Gastrocnemius medialis (tissue), 4 donors: ENCODE measurements around the gene PCDHA6. TPM values are rescaled to one million over a fixed set of nuclear protein-coding genes. Genes with fewer than 3 reads are reported as not detected.
"Not testable (repeated sequence)": the region's sequence is repeated elsewhere in the genome, so short reads cannot be mapped to it uniquely, and the experiment has no call there.

Source experiments
- ATAC-seq, 2 donors: fragments of 150-250 bp; one replicate each; pipeline ENCODE4 v1.9.1; 2016
- DNase-seq, 2 donors: peaks; one replicate each; pipeline ENCODE4 v3.0.0-alpha.2; 2019
- H3K27ac ChIP-seq, 4 donors: fragments of 200-600 bp; sonication (generic); 1 replicate in 1 of 4; 2 replicates in 3 of 4; pipeline ENCODE4 v1.5.1; 2016 to 2018; ENCODE audit warnings: mild to moderate bottlenecking in 2 of 4, moderate library complexity in 1 of 4
- H3K27me3 ChIP-seq, 3 donors: fragments of 200-600 bp; sonication (generic) in 2 of 3; 1 replicate in 1 of 3; 2 replicates in 2 of 3; pipeline versions ENCODE4 v1.5.1 to v1.6.0; 2016 to 2019; ENCODE audit warnings: mild to moderate bottlenecking in 1 of 3, moderate library complexity in 1 of 3
- H3K36me3 ChIP-seq, 2 donors: fragments of 200-600 bp; sonication (generic) in 1 of 2; one replicate each; pipeline ENCODE4 v1.5.1; 2017 to 2018
- H3K4me1 ChIP-seq, 2 donors: fragments of 200-600 bp; sonication (generic) in 1 of 2; one replicate each; pipeline ENCODE4 v1.5.1; 2016 to 2017; ENCODE audit warnings: mild to moderate bottlenecking in 2 of 2
- H3K4me3 ChIP-seq, 4 donors: fragments of 200-600 bp; sonication (generic) in 3 of 4; 1 replicate in 1 of 4; 2 replicates in 3 of 4; pipeline ENCODE4 v1.5.1; 2016 to 2019; ENCODE audit warnings: mild to moderate bottlenecking in 2 of 4
- H3K9me3 ChIP-seq, 3 donors: fragments of 200-600 bp; sonication (generic) in 2 of 3; 1 replicate in 1 of 3; 2 replicates in 2 of 3; pipeline ENCODE4 v1.5.1; 2016 to 2019
- POLR2A ChIP-seq, 2 donors: fragments of 450-650 bp; IDR thresholded peaks; one replicate each; pipeline ENCODE4 v1.6.1; 2017; ENCODE audit warnings: antibody characterized with exemption in 2 of 2, mild to moderate bottlenecking in 2 of 2, moderate library complexity in 2 of 2
- in situ Hi-C, 4 donors: fragments of 200-750 bp; cut with MboI; loops; one replicate each; pipeline versions ENCODE4 v1.15.0 to v1.8.0; 2017; ENCODE audit warnings: low sequenced_read_pairs in 4 of 4
- intact Hi-C: fragments of 100-400 bp; cut with DNase I; formaldehyde crosslinking; loops from one replicate; pipeline ENCODE4 v1.15.1; 2023; ENCODE audit warnings: low total_unique reads
- total RNA-seq, 4 donors: library from RNA; depleted of rRNA; stranded (reverse); fragments of >200 nt; gene quantifications; one replicate each; pipeline versions ENCODE4 v1.1.0 to v1.2.3, GENCODE V29; 2016
- TF ChIP-seq, protein P1 (sequence below), 5 experiments: fragments of 450-650 bp in 3 of 5; fragments of 200-600 bp in 2 of 5; sonication (generic) in 2 of 5; IDR thresholded peaks in 4 of 5; conservative IDR thresholded peaks in 1 of 5; 1 replicate in 4 of 5; 2 replicates in 1 of 5; pipeline ENCODE4 v1.5.1; 2016 to 2019; ENCODE audit warnings: antibody characterized with exemption in 5 of 5, mild to moderate bottlenecking in 3 of 5, moderate library complexity in 3 of 5

PCDHA6 gene
- total RNA-seq, 4 donors from 2014 or later = 0.10 to 0.19 TPM; not detected in 2

DNA sequence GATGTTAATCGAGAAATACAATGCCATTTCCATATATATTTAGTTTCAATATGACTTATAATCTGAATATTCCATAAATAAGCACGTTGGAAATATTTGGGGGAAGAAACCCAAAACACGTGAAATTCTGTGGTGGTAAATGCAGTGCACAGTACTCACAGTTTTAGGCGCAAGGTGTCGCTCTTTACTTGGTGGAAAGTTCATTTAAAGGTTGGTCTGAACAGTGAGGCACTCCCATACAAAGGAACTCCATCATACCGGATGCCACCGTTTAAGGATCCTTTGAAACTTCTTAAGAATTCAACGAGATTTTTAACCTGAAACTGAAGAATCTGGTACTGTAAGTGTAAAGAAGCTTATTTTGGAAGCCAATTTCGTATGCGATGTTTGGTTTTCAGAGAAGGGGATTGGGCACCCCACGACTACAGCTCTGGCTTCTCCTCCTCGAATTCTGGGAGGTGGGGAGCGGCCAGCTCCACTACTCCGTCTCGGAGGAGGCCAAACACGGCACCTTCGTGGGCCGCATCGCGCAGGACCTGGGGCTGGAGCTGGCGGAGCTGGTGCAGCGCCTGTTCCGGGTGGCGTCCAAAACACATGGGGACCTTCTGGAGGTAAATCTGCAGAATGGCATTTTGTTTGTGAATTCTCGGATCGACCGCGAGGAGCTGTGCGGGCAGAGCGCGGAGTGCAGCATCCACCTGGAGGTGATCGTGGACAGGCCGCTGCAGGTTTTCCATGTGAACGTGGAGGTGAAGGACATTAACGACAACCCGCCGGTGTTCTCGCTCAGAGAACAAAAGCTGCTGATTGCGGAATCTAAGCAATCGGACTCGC lies 41.2 kb downstream of the PCDHA6 start, which contains the start of gene PCDHA11:
TSS of gene PCDHA11 (plus strand) at position 237 of the 834 bp plus-strand sequence. CDS start at position 384, 147 bp downstream.
- H3K4me1 ChIP-seq = no peaks in the 10 kb centered on the region
- no peak within 1 kb of the TSS for H3K27ac ChIP-seq
- H3K4me3 ChIP-seq = peak within 1 kb of the TSS in 1 of 4 donors; percentile 10
- ATAC-seq (no peak), DNase-seq (no peak)
- H3K36me3 ChIP-seq = no peaks in the 10 kb centered on the region
- peaks cover 0 to 6% (median 0%) of the 10 kb centered on the region in 3 donors for H3K9me3 ChIP-seq
- H3K27me3 ChIP-seq = peaks cover 0 to 11% (median 0%) of the 10 kb centered on the region in 3 donors
- TF ChIP-seq, protein P1, sequence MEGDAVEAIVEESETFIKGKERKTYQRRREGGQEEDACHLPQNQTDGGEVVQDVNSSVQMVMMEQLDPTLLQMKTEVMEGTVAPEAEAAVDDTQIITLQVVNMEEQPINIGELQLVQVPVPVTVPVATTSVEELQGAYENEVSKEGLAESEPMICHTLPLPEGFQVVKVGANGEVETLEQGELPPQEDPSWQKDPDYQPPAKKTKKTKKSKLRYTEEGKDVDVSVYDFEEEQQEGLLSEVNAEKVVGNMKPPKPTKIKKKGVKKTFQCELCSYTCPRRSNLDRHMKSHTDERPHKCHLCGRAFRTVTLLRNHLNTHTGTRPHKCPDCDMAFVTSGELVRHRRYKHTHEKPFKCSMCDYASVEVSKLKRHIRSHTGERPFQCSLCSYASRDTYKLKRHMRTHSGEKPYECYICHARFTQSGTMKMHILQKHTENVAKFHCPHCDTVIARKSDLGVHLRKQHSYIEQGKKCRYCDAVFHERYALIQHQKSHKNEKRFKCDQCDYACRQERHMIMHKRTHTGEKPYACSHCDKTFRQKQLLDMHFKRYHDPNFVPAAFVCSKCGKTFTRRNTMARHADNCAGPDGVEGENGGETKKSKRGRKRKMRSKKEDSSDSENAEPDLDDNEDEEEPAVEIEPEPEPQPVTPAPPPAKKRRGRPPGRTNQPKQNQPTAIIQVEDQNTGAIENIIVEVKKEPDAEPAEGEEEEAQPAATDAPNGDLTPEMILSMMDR (IDR thresholded peaks at IDR 0.05 in 4 of 5, conservative IDR thresholded peaks at IDR 0.05 in 1 of 5) = no peak
- TF ChIP-seq POLR2A (IDR thresholded peaks at IDR 0.05) = no peak
- in situ Hi-C loops (no loop called here), intact Hi-C loops (no loop called here)

DNA sequence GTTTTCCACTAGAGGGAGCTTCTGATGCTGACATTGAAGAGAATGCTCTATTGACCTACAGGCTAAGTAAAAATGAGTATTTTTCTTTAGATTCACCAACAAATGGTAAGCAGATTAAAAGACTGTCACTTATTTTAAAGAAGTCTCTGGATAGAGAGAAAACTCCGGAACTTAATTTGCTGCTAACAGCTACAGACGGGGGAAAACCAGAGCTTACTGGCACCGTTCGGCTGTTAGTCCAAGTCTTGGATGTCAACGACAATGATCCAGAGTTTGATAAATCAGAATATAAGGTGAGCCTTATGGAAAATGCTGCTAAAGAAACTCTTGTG lies 41.8 kb downstream of the PCDHA6 start:
- Histone ChIP-seq H3K9me3 (peaks cover 0 to 6% (median 0%) of the 10 kb centered on the region in 3 donors), H3K27me3 (peaks cover 0 to 11% (median 0%) of the 10 kb centered on the region in 3 donors), H3K36me3 (no peaks in the 10 kb centered on the region), H3K4me1 (no peaks in the 10 kb centered on the region), H3K27ac (no peak overlapping the region), H3K4me3 (no peak overlapping the region)
- no peak for ATAC-seq
- DNase-seq = no peak
- in situ Hi-C loops (no loop called here), intact Hi-C loops (no loop called here)
- TF ChIP-seq, protein P1 (IDR thresholded peaks at IDR 0.05 in 4 of 5, conservative IDR thresholded peaks at IDR 0.05 in 1 of 5) = no peak
- TF ChIP-seq POLR2A (IDR thresholded peaks at IDR 0.05) = no peak

DNA sequence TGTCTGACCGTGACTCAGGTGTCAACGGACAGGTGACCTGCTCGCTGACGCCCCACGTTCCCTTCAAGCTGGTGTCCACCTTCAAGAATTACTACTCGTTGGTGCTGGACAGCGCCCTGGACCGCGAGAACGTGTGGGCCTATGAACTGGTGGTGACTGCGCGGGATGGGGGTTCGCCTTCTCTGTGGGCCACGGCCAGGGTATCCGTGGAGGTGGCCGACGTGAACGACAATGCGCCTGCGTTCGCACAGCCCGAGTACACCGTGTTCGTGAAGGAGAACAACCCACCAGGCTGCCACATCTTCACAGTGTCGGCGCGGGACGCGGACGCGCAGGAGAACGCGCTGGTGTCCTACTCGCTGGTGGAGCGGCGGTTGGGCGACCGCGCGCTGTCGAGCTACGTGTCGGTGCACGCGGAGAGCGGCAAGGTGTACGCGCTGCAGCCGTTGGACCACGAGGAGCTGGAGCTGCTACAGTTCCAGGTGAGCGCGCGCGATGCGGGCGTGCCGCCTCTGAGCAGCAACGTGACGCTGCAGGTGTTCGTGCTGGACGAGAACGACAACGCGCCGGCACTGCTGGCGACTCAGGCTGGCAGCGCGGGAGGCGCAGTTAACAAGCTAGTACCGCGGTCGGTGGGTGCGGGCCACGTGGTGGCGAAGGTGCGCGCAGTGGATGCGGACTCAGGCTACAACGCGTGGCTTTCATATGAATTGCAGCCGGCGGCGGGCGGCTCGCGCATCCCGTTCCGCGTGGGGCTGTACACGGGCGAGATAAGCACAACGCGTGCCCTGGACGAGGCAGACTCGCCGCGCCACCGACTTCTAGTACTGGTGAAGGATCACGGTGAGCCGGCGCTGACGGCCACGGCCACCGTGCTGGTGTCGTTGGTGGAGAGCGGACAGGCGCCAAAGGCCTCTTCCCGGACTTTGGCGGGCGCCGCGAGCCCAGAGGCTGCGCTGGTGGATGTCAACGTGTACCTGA lies 42.8 kb downstream of the PCDHA6 start:
- H3K27ac ChIP-seq = no peak overlapping the region
- in situ Hi-C loops = no loop called here
- intact Hi-C loops = no loop called here
- H3K4me1 ChIP-seq = no peaks in the 10 kb centered on the region
- H3K9me3 ChIP-seq = peaks cover 0 to 6% (median 0%) of the 10 kb centered on the region in 3 donors
- no peak overlapping the region for H3K4me3 ChIP-seq
- DNase-seq = no peak
- ATAC-seq = no peak
- TF ChIP-seq, protein P1 (IDR thresholded peaks at IDR 0.05 in 4 of 5, conservative IDR thresholded peaks at IDR 0.05 in 1 of 5) = no peak
- TF ChIP-seq POLR2A (IDR thresholded peaks at IDR 0.05) = no peak
- H3K36me3 ChIP-seq = no peaks in the 10 kb centered on the region
- peaks cover 0 to 15% (median 9%) of the 10 kb centered on the region in 3 donors for H3K27me3 ChIP-seq

DNA sequence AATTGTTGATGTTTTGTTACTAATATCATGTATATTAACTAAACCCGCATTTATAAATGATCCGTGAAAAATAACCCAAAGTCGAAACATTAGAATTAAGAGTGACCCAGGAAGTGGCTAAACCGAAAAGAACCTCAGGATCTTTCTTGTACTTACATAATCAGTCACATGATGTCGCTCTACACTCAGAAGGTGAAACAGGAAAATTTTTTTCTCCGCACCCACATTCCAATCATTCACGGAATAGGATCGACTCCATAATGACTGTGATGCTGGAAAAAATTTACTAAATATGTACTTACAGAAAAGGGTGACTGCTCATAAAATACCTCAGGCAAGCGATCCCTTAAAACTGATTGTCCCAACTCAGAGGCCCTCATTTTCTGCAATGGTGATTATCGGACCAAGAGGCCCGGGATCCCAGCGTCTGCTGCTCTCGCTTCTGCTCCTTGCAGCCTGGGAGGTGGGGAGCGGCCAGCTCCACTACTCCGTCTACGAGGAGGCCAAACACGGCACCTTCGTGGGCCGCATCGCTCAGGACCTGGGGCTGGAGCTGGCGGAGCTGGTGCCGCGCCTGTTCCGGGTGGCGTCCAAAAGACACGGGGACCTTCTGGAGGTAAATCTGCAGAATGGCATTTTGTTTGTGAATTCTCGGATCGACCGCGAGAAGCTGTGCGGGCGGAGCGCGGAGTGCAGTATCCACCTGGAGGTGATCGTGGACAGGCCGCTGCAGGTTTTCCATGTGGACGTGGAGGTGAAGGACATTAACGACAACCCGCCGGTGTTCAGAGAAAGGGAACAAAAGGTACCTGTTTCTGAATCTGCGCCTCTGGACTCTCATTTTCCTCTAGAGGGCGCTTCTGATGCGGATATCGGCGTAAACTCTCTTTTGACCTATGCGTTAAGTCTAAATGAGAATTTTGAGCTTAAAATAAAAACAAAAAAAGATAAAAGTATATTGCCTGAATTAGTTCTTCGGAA lies 47.6 kb downstream of the PCDHA6 start, which contains the start of gene PCDHA12:
TSS of gene PCDHA12 (plus strand) at position 224 of the 981 bp plus-strand sequence. CDS start at position 389, 165 bp downstream.
- intact Hi-C loops = no loop called here
- peaks cover 0 to 6% (median 0%) of the 10 kb centered on the region in 3 donors for H3K9me3 ChIP-seq
- H3K4me1 ChIP-seq = no peaks in the 10 kb centered on the region
- in situ Hi-C loops = no loop called here
- no peak within 1 kb of the TSS for H3K4me3 ChIP-seq
- no peak for DNase-seq
- no peak for ATAC-seq
- peaks cover 0 to 23% (median 11%) of the 10 kb centered on the region in 3 donors for H3K27me3 ChIP-seq
- H3K36me3 ChIP-seq = no peaks in the 10 kb centered on the region
- TF ChIP-seq POLR2A (IDR thresholded peaks at IDR 0.05) = no peak
- TF ChIP-seq, protein P1 (IDR thresholded peaks at IDR 0.05 in 4 of 5, conservative IDR thresholded peaks at IDR 0.05 in 1 of 5) = no peak
- H3K27ac ChIP-seq = no peak within 1 kb of the TSS

DNA sequence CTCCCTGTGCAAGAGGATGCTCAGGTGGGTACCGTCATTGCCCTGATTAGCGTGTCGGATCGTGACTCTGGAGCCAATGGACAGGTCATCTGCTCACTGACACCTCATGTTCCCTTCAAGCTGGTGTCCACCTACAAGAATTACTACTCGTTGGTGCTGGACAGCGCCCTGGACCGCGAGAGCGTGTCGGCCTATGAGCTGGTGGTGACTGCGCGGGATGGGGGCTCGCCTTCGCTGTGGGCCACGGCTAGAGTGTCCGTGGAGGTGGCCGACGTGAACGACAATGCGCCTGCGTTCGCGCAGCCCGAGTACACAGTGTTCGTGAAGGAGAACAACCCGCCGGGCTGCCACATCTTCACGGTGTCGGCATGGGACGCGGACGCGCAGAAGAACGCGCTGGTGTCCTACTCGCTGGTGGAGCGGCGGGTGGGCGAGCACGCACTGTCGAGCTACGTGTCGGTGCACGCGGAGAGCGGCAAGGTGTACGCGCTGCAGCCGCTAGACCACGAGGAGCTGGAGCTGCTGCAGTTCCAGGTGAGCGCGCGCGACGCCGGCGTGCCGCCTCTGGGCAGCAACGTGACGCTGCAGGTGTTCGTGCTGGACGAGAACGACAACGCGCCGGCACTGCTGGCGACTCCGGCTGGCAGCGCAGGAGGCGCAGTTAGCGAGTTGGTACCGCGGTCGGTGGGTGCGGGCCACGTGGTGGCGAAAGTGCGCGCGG lies 48.9 kb downstream of the PCDHA6 start:
- in situ Hi-C loops, H3K27ac ChIP-seq, H3K4me1 ChIP-seq, intact Hi-C loops, H3K36me3 ChIP-seq, ATAC-seq, DNase-seq, H3K4me3 ChIP-seq, H3K9me3 ChIP-seq: not testable (repeated sequence)
- peaks cover 1 to 23% (median 17%) of the 10 kb centered on the region in 3 donors for H3K27me3 ChIP-seq
